Measurements from ENCODE around the gene MC4R. TPM values are rescaled to one million over a fixed set of nuclear protein-coding genes. Genes with fewer than 3 reads are reported as not detected.
"Not testable (repeated sequence)": the region's sequence is repeated elsewhere in the genome, so short reads cannot be mapped to it uniquely, and the experiment has no call there.

MC4R gene
- not detected for total RNA-seq

GRCh38 chr18:60372596-60372995 lies at the start of gene MC4R:
Gene MC4R, minus strand, starts transcription at chr18:60372775. Its CDS starts 426 bp downstream, at chr18:60372349.
- CTCF ChIA-PET = interaction anchor here (1.1 kb wide), 1 partner anchor 41 kb away, joined by 5 read pairs; no protein-coding TSS in a partner anchor
- Mint-ChIP-seq H3K36me3 (ENCODE audit: low read depth) (no peaks in the 10 kb centered on the region), H3K4me3 (no peak within 1 kb of the TSS), H3K4me1 (ENCODE audit: low read depth) (no peaks in the 10 kb centered on the region), H3K27me3 (ENCODE audit: low read depth) (no peaks in the 10 kb centered on the region), H3K9me3 (no peaks in the 10 kb centered on the region), H3K27ac (no peak within 1 kb of the TSS)
- no peak for DNase-seq
- intact Hi-C loops (cut with micrococcal nuclease) = no loop called here

GRCh38 chr18:60422306-60422705 lies 49.7 kb upstream of the MC4R start:
- CTCF ChIA-PET = not testable (repeated sequence)

GRCh38 chr18:60421356-60422118 lies 49.0 kb upstream of the MC4R start:
- DNase-seq = no peak
- intact Hi-C loops (cut with micrococcal nuclease) = no loop called here
- Mint-ChIP-seq H3K4me1 (ENCODE audit: low read depth) (no peaks in the 10 kb centered on the region), H3K27ac (no peak overlapping the region), H3K27me3 (ENCODE audit: low read depth) (no peaks in the 10 kb centered on the region), H3K4me3 (no peak overlapping the region), H3K36me3 (ENCODE audit: low read depth) (no peaks in the 10 kb centered on the region), H3K9me3 (no peaks in the 10 kb centered on the region)
- CTCF ChIA-PET = no interaction called here

More at GRCh38 chr18:60422306-60422705, 49.7 kb upstream of the MC4R start:
- H3K4me1 Mint-ChIP-seq (ENCODE audit: low read depth); DNase-seq; H3K27me3 Mint-ChIP-seq (ENCODE audit: low read depth); H3K4me3 Mint-ChIP-seq; intact Hi-C loops (cut with micrococcal nuclease); H3K9me3 Mint-ChIP-seq; H3K27ac Mint-ChIP-seq; H3K36me3 Mint-ChIP-seq (ENCODE audit: low read depth): not testable (repeated sequence)

GRCh38 chr18:60417946-60418345 lies 45.4 kb upstream of the MC4R start:
- intact Hi-C loops (cut with micrococcal nuclease) = no loop called here
- DNase-seq = no peak
- Mint-ChIP-seq H3K4me1 (ENCODE audit: low read depth) (no peaks in the 10 kb centered on the region), H3K9me3 (no peaks in the 10 kb centered on the region), H3K4me3 (no peak overlapping the region), H3K36me3 (ENCODE audit: low read depth) (no peaks in the 10 kb centered on the region), H3K27ac (no peak overlapping the region), H3K27me3 (ENCODE audit: low read depth) (no peaks in the 10 kb centered on the region)
- CTCF ChIA-PET = no interaction called here

- DNase-seq = peak; percentile 5
- no peak overlapping the region for H3K27ac Mint-ChIP-seq
- intact Hi-C loops (cut with micrococcal nuclease) = loop anchor here (5.0 kb wide), 1 partner anchor 417 kb away; no protein-coding TSS in a partner anchor
- H3K9me3 Mint-ChIP-seq = no peaks in the 10 kb centered on the region
- CTCF ChIA-PET = no interaction called here
- H3K36me3 Mint-ChIP-seq (ENCODE audit: low read depth) = no peaks in the 10 kb centered on the region
- no peak overlapping the region for H3K4me3 Mint-ChIP-seq
- no peaks in the 10 kb centered on the region for H3K27me3 Mint-ChIP-seq (ENCODE audit: low read depth)
- H3K4me1 Mint-ChIP-seq (ENCODE audit: low read depth) = no peaks in the 10 kb centered on the region
Measured at GRCh38 chr18:60413944-60414547, 41.5 kb upstream of the MC4R start.

GRCh38 chr18:60411715-60412114 lies 39.1 kb upstream of the MC4R start:
- CTCF ChIA-PET = no interaction called here
- Mint-ChIP-seq H3K9me3 (no peaks in the 10 kb centered on the region), H3K4me3 (no peak overlapping the region), H3K27me3 (ENCODE audit: low read depth) (no peaks in the 10 kb centered on the region), H3K36me3 (ENCODE audit: low read depth) (no peaks in the 10 kb centered on the region), H3K27ac (no peak overlapping the region), H3K4me1 (ENCODE audit: low read depth) (no peaks in the 10 kb centered on the region)
- no peak for DNase-seq
- intact Hi-C loops (cut with micrococcal nuclease) = loop anchor here (5.0 kb wide), 1 partner anchor 414 kb away; no protein-coding TSS in a partner anchor

- no peaks in the 10 kb centered on the region for H3K36me3 Mint-ChIP-seq (ENCODE audit: low read depth)
- H3K4me1 Mint-ChIP-seq (ENCODE audit: low read depth) = no peaks in the 10 kb centered on the region
- DNase-seq = no peak
- intact Hi-C loops (cut with micrococcal nuclease) = no loop called here
- no peaks in the 10 kb centered on the region for H3K9me3 Mint-ChIP-seq
- H3K4me3 Mint-ChIP-seq = no peak overlapping the region
- no peak overlapping the region for H3K27ac Mint-ChIP-seq
- CTCF ChIA-PET = no interaction called here
- no peaks in the 10 kb centered on the region for H3K27me3 Mint-ChIP-seq (ENCODE audit: low read depth)
Measured at GRCh38 chr18:60406721-60407120, 34.1 kb upstream of the MC4R start.

- no peaks in the 10 kb centered on the region for H3K4me1 Mint-ChIP-seq (ENCODE audit: low read depth)
- H3K36me3 Mint-ChIP-seq (ENCODE audit: low read depth) = no peaks in the 10 kb centered on the region
- H3K4me3 Mint-ChIP-seq = no peak overlapping the region
- H3K27me3 Mint-ChIP-seq (ENCODE audit: low read depth) = no peaks in the 10 kb centered on the region
- no peak for DNase-seq
- CTCF ChIA-PET = no interaction called here
- intact Hi-C loops (cut with micrococcal nuclease) = no loop called here
- H3K27ac Mint-ChIP-seq = no peak overlapping the region
- H3K9me3 Mint-ChIP-seq = peaks cover 3% of the 10 kb centered on the region
Measured at GRCh38 chr18:60404486-60405085, 32.0 kb upstream of the MC4R start.

GRCh38 chr18:60401346-60401745 lies 28.8 kb upstream of the MC4R start:
- Mint-ChIP-seq H3K27ac (no peak overlapping the region), H3K9me3 (peaks cover 3% of the 10 kb centered on the region), H3K4me3 (no peak overlapping the region), H3K27me3 (ENCODE audit: low read depth) (no peaks in the 10 kb centered on the region), H3K36me3 (ENCODE audit: low read depth) (no peaks in the 10 kb centered on the region), H3K4me1 (ENCODE audit: low read depth) (no peaks in the 10 kb centered on the region)
- intact Hi-C loops (cut with micrococcal nuclease) = no loop called here
- no peak for DNase-seq
- CTCF ChIA-PET = no interaction called here

- no peak for DNase-seq
- CTCF ChIA-PET = no interaction called here
- Mint-ChIP-seq H3K4me1 (ENCODE audit: low read depth) (no peaks in the 10 kb centered on the region), H3K27me3 (ENCODE audit: low read depth) (no peaks in the 10 kb centered on the region), H3K36me3 (ENCODE audit: low read depth) (no peaks in the 10 kb centered on the region), H3K9me3 (peaks cover 2% of the 10 kb centered on the region), H3K4me3 (no peak overlapping the region), H3K27ac (no peak overlapping the region)
- intact Hi-C loops (cut with micrococcal nuclease) = no loop called here
Measured at GRCh38 chr18:60391571-60392226, 19.1 kb upstream of the MC4R start.

- intact Hi-C loops (cut with micrococcal nuclease) = no loop called here
- DNase-seq = no peak
- no peaks in the 10 kb centered on the region for H3K27me3 Mint-ChIP-seq (ENCODE audit: low read depth)
- H3K4me1 Mint-ChIP-seq (ENCODE audit: low read depth) = no peaks in the 10 kb centered on the region
- peaks cover 2% of the 10 kb centered on the region for H3K9me3 Mint-ChIP-seq
- H3K36me3 Mint-ChIP-seq (ENCODE audit: low read depth) = no peaks in the 10 kb centered on the region
- H3K4me3 Mint-ChIP-seq = no peak overlapping the region
- no peak overlapping the region for H3K27ac Mint-ChIP-seq
- CTCF ChIA-PET = no interaction called here
Measured at GRCh38 chr18:60389314-60389713, 16.7 kb upstream of the MC4R start.

GRCh38 chr18:60385693-60386092 lies 13.1 kb upstream of the MC4R start:
- Mint-ChIP-seq H3K9me3 (no peaks in the 10 kb centered on the region), H3K27ac (no peak overlapping the region), H3K36me3 (ENCODE audit: low read depth) (no peaks in the 10 kb centered on the region), H3K4me1 (ENCODE audit: low read depth) (no peaks in the 10 kb centered on the region), H3K27me3 (ENCODE audit: low read depth) (no peaks in the 10 kb centered on the region), H3K4me3 (no peak overlapping the region)
- no peak for DNase-seq
- CTCF ChIA-PET = no interaction called here
- intact Hi-C loops (cut with micrococcal nuclease) = no loop called here

Data from activated naive CD4-positive, alpha-beta T cell treated with anti-CD3 and anti-CD28 coated beads for 36 hours (primary cell).